GM12873 (cell line): ENCODE measurements around the gene MAP7D1.

Experiments
- CTCF ChIP-seq: IDR thresholded peaks from 2 replicates; pipeline ENCODE4 v1.5.1; 2012; ENCODE audit warnings: low read depth, mild to moderate bottlenecking, moderate library complexity, low read length, control low read depth; ENCODE audit not compliant: insufficient read depth; ENCODE audit errors: missing control alignments

MAP7D1 gene

GRCh38 chr1:36175137-36176095 is 19.5 kb downstream of the MAP7D1 start:
- no peak for TF ChIP-seq CTCF

- no peak for TF ChIP-seq CTCF
Observed at GRCh38 chr1:36176106-36176949, 20.4 kb downstream of the MAP7D1 start.

GRCh38 chr1:36177589-36178431 is 21.9 kb downstream of the MAP7D1 start:
- no peak for TF ChIP-seq CTCF

- no peak for TF ChIP-seq CTCF
Observed at GRCh38 chr1:36178471-36179219, 22.7 kb downstream of the MAP7D1 start.

GRCh38 chr1:36179220-36179600 is 23.2 kb downstream of the MAP7D1 start:
- no peak for TF ChIP-seq CTCF

GRCh38 chr1:36182734-36183133 is 26.8 kb downstream of the MAP7D1 start:
- no peak for TF ChIP-seq CTCF
